Neural progenitor cell (in vitro differentiated cells): ENCODE results near the gene SPN.

Experiments
- CTCF ChIP-seq: fragments of 200-600 bp; sonication (generic); IDR thresholded peaks from 2 replicates; pipeline ENCODE4 v1.5.1; 2017; ENCODE audit warnings: antibody characterized with exemption, mild to moderate bottlenecking
- EZH2 ChIP-seq: fragments of 200-600 bp; sonication (generic); IDR thresholded peaks from 2 replicates; pipeline ENCODE4 v1.6.1; 2017; ENCODE audit warnings: antibody characterized with exemption, mild to moderate bottlenecking, moderate library complexity

- TF ChIP-seq CTCF (no peak), EZH2 (no peak)
These were observed 46.0 kb downstream of the SPN start for GRCh38 chr16:29708917-29709600.
